ENCODE data around the gene TBX4.
A peak's percentile ranks its signal among the peaks of the same experiment; 100 is the strongest.

DNA sequence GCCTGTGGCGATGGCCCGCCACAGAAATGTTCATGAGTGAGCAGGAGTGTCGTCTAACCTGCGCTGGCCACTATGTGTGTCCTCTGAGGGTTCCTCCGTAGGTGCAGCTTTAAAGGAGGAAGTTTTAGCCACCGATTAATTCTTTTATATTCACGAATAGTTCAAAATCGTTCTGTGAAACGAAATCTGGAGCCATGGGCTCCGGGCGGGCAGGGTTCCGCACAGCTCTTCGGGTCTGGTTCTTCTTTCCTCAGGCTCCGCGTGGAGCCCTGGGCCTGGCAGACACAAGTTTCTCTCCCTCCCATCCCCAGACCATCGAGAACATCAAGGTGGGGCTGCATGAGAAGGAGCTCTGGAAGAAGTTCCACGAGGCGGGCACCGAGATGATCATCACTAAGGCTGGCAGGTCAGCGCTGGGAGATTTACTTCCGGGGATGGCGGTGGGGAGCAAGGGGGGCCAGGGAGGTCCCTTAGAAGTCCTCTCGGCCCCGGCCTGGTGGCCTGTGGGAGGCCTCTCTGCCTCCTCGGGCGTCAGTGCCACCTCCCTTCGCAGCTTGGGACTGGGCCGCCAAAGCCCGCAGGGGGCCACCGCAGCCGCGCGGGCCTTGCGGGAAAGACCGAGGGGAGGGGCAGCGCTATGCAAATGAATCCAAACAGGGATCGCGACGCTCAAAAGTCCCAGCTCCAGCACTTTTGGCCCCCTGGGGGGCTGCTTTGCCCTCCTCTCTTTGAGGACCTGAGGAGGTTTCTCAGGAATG lies 5.2 kb downstream of the TBX4 start:
- TF ChIP-seq, protein P1, sequence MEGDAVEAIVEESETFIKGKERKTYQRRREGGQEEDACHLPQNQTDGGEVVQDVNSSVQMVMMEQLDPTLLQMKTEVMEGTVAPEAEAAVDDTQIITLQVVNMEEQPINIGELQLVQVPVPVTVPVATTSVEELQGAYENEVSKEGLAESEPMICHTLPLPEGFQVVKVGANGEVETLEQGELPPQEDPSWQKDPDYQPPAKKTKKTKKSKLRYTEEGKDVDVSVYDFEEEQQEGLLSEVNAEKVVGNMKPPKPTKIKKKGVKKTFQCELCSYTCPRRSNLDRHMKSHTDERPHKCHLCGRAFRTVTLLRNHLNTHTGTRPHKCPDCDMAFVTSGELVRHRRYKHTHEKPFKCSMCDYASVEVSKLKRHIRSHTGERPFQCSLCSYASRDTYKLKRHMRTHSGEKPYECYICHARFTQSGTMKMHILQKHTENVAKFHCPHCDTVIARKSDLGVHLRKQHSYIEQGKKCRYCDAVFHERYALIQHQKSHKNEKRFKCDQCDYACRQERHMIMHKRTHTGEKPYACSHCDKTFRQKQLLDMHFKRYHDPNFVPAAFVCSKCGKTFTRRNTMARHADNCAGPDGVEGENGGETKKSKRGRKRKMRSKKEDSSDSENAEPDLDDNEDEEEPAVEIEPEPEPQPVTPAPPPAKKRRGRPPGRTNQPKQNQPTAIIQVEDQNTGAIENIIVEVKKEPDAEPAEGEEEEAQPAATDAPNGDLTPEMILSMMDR (IDR thresholded peaks at IDR 0.05; ENCODE audit: poor library complexity) = no peak
- peak; percentile 46 for TF ChIP-seq EZH2phosphoT487 (IDR thresholded peaks at IDR 0.05; ENCODE audit: low read depth, severe bottlenecking, unreplicated experiment)
- TF ChIP-seq EZH2 (IDR thresholded peaks at IDR 0.05; ENCODE audit: borderline replicate concordance) = peak; percentile 68
